ENCODE measurements around the gene ZNF746.
"Not testable (repeated sequence)": the region's sequence is repeated elsewhere in the genome, so short reads cannot be mapped to it uniquely, and the experiment has no call there.

Gene ZNF746
- long read RNA-seq, donor 1, partial matches to known transcripts, result 6 of 10 reads
- long read RNA-seq, donor 1, other reads (novel, unspliced or antisense), result 0 of 10 reads
- long read RNA-seq, donor 2, result 0 reads
- long read RNA-seq, donor 3, result 0 reads
- long read RNA-seq, donor 4, partial matches to known transcripts, result 0 of 3 reads
- long read RNA-seq, donor 4, other reads (novel, unspliced or antisense), result 0 of 3 reads
- long read RNA-seq, donor 5, partial matches to known transcripts, result 0 of 2 reads
- long read RNA-seq, donor 5, other reads (novel, unspliced or antisense), result 0 of 2 reads
- long read RNA-seq, donor 6, partial matches to known transcripts, result 0 of 1 reads
- long read RNA-seq, donor 6, other reads (novel, unspliced or antisense), result 0 of 1 reads
- long read RNA-seq, donor 7, partial matches to known transcripts, result 0 of 5 reads
- long read RNA-seq, donor 7, other reads (novel, unspliced or antisense), result 0 of 5 reads
- long read RNA-seq, donor 8, partial matches to known transcripts, result 0 of 2 reads
- long read RNA-seq, donor 8, other reads (novel, unspliced or antisense), result 0 of 2 reads

DNA sequence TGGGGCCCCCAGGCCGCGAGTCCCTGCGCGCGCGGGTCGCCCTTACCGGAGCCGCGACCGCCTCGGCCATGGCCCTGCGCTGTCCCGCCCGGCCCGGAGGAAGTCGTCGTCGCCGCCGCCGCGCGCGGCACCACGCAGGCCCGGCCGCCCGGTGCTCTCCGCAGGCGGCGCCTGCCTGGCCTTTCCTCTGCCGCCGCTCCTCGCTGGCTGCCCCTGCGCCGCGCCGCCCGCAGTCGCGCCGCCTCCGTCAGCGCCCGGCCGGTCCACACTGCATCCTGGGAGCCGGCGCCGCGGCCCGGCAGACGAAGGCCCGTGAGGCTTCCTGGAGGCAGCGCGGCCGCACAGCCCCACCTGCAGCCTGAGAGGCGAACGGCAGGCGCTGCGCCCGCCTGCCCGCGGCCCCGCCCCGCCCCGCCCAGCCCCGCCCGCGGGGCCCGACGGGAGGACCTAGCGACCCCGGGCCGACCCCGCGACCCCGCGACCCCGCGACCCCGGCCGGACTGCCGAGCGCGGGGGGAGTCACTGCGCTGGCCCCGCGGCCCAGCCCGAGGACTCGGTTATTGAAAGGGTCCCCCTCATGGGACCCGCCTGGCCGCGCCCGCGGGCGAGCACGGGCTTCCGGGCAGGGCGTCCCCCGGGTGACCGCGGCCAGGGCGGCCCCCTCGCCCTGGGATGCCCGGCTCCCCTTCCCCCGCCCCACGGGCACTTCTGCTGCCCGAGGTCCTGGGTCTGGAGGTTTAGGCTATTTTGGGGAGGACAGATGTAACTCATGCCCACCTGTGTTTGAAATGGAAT lies at the start of gene ZNF746:
Gene ZNF746, minus strand, starts transcription at position 343 of the 795 bp plus-strand sequence. Its CDS starts 273 bp downstream, at position 70.
- DNase-seq, result peak; percentile 60

DNA sequence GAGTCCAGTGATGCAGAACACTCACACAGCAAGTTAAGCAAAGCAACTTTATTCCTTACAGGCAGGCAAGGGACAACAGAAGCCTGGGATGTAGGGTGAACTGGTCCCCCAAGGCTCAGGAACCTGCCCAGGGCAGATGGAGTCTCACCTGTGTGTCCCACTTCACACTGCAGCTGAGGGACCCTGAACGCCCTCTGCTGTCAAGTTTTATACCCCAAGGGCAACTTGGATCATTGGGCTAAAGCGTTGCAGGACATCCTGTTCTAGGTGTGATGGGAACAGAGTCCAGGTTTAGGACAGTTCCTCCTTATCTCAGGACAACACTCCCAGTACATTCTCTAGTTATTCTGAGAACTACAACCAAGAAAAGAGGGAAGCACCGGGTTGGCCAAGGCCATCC lies 49.5 kb upstream of the ZNF746 start:
- no peak for DNase-seq

DNA sequence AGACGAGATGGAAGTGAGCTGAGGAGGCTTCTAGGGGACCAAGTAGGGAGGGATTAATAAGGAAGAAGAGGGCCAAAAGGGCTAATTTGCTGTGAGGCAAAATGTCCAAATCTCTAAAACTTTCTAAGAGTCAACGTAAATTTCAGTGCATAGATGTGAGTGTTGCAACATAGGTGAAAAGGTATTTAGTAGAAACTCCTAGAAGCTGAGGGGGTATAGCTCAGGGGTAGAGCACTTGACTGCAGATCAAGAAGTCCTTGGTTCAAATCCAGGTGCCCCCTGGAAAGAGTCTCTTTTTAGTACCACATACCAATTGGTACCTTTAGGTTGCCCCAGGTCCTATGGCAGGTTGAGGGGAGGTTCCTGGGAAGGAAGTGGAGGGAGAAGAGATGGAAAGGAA lies 48.7 kb upstream of the ZNF746 start:
- DNase-seq, result no peak

DNA sequence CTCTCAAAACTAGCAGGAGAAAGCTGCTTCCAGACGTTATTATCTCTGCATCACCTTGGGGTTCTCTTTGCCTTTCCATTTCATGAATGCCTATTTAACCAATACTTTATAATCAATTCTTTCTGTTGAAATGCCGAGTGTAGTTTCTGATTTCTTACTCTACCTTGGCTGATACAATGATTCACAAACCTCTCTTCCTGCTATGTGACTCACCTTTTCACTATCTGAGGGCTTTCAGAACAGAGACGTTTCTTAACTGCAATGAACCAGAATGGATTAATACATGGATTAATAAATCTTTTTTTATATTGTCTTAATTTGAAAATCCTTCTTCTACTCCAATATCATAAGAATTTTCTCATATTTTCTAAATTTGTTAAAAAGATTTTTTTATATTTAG lies 46.4 kb upstream of the ZNF746 start:
- no peak for DNase-seq

DNA sequence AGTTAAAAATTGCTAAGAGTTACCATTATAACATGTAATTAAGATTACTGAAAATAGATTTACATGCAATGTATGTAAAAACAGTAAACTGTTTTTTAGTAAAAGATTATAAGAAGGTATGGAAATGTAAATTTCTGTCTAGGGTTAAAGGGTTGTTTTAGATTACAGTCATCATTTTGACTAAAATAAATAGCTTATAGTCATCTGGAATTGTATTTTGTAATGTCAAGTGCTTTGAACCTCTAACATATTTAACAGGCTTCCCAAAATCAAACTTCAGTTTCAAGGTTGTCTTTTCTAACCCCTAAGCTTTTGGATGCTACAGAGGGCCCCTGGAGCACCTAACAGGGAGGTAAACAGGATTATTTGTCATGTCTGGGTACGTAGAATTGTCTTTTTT lies 35.0 kb upstream of the ZNF746 start:
- no peak for DNase-seq

DNA sequence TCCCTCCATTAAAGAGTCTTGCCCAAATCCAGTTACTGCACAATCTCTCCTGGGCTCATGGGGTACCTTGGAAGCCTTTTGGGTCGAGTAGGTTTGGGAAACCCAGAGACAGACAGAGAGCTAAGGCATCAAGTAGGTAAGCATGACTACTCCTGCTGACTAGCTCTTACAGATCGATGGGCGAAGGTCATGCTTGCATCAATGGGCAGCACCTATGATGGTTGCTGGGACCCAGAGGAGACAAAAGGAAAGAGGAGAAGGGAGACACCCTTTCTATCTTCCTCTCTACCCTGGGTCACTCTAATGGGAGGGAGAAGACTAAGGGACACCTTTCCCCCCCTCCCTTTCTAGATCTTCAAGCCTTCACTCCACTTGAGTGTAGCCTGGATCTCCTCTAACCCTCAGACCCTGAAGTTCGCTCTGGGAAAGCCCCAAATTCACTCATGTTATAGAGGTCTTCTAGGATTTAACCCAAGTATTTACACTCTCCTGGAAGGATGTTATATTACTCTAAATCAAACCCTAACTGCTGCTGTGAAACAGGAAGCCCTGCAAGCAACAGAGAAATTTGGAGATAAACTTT lies 31.6 kb upstream of the ZNF746 start:
- no peak for DNase-seq

DNA sequence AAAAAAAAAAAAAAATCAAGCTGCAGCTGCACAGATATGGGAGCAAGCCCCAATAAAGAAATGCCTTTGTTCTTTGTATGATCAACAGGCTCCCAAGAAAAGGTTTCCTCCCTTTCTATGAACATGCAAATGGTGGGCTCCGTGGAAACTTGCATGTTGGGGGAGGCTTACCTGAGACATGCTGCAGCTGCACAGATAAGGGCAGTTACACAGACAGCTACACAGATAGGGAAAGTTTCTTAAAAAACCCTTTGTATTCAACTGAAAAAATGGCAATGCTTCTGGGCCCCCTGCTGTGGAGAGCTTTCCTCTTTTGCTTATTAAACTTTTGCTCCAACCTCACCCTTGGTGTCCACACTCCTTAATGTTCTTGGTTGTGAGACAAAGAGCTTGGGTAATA lies 29.8 kb upstream of the ZNF746 start:
- no peak for DNase-seq

DNA sequence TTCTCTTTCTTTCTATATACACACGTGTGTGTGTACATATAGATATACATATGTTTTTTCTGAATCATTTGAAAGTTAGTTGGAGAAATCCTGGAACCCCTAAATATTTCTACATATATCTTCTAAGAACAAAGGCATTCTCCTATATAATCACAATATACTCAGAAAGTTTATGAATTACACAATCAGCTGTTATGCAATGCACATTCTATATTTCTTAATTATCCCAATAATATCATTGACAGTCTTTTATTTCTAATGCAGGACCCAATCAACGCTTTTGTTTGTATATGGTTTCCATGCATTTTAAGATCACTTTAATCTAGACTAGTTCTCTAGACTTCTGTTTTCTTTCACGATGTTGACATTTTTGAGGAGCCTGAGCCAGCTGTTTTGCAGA lies 27.7 kb upstream of the ZNF746 start:
- no peak for DNase-seq

DNA sequence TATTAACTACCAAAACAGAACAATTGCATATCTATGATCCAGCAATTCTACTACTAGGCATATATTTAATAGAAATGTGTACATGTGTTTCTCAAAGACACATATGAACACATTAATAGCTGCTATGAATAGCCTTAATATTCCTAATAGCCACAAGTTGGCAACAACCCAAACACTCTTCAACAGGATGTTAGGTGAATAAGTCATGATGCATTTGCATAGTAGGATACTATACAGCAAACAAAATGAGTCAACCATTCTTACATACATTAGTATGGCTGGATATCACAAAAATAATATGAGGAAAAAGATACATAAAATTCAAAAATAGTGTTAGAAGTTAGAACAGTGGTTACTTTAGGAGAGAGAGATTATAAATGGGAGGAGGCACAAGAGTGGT lies 26.8 kb upstream of the ZNF746 start:
- no peak for DNase-seq

DNA sequence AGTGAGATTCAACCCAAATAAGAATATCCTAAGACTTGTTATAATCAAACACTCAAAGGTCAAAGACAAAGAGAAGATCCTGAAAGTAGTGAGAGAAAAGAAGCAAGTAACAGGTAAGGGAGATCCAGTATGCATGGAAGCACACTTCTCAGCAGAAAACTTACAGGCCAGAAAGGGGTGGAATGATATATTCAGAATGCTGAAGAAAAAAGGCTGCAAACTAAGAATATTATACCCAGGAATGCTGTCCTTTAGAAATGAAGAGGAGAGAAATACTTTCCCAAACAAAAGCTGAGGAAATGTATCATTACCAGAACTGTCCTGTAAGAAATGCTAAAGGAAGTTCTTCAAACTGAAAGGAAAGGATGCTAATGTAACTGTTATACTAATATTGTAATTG lies 12.6 kb upstream of the ZNF746 start:
- DNase-seq, result no peak

DNA sequence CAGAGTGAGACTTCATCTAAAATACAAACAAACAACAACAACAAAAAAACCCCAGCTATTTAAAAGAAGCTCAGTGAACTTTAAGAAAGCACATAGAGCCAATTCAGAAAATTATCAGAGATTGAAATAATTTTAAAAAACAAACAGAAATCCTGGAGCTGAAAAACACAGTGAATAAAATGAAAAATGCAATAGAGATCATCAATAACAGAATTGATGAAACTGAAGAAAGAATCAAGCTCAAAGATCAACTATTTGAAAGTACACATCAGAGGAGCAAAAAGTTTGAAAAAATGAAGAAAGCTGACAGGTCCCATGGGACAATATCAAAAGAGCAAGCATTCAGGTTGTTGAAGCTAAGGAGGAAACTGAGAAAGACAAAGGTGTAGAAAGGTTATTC lies 12.2 kb upstream of the ZNF746 start:
- no peak for DNase-seq

DNA sequence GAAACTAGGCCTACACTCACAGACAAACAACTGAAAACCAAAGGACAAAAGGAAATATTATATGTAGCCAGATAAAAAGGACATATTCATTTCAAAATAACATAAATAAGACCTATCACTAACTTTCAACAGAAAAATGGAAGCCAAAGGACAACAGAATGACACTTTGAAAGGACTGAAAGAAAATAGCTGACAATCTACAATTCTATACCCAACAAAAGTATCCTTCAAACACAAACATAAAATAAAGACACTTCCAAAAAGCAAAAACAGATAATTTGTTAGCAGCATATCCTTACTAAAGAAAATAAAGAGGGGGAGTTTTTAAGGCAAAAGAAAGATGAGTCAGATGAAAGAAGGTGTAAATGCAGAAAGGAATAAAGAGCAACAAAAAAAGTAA lies 7.9 kb upstream of the ZNF746 start:
- no peak for DNase-seq

DNA sequence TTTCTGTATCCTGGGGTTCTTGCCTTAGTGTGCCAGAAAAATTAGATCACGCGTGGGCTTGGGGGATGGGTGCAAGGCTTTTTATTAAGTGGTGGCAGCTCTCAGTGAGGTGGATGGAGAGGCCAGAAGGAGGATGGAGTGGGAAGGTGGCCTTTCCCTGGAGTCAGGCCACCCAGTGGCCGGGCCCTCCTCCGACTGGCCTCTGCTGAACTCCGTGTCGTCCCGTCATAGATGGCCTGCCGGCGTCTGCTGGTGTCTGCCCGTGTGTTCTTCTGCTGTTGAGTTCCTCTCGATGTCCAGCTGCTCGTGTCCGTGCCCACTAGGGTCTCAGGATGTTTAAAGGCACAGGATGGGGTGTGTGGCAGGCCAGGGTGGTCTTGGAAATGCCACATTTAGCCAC lies 4.0 kb upstream of the ZNF746 start:
- no peak for DNase-seq

DNA sequence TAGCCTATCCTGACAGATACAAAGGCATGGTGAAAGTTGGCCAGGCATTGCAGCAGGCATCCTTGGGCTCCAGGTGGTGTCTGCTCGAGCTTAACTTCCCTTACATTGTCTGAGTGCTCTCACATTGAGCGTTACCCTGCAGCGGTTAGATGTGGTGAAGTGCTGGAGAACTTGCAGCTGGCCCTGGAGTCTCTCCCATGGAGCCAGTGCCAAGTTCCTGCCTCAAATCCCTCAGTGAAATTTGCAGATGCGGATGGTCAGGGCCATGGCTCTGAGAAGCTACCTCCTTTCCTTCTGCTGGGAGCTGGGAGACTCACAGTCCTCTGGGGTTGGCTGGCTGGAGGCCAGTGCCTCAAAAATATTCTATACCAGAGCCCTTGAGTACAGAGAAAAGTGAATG lies 3.3 kb upstream of the ZNF746 start:
- no peak for DNase-seq

DNA sequence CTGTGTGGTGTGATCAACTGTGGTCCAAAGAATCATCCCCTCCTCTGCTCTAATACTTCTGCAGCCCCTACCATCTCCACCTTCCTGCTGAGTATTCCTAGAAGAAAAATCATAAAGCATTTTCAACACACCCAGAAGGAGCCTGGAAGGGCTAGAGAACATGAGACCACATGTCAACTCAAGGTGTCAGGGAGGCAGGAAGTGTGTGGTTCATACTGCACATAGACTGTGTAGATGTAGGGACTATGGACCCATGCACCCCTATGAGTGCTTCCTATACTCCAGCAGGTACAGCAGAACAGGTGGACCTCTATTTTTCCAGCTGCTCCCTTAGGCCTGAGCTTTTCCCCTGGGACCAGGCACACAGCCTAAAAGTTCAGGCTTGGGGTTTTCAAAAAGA lies 2.6 kb upstream of the ZNF746 start:
- no peak for DNase-seq

DNA sequence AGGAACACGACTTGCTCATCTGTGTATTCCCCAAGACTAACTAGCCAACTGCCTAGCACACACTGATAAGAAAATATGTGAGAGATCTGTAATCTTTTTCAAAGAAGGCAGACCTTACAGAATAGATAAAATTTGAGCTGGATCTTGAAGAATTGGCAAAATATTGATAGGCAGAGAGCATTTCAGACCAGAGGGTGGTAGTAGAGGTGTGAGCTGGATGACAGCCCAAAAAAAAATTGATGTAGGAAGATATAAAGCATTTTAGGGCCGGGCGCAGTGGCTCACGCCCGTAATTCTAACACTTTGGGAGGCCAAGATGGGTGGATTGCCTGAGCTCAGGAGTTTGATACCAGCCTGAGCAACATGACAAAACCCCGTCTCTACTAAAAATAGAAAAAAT lies 1.2 kb upstream of the ZNF746 start:
- DNase-seq, result no peak

DNA sequence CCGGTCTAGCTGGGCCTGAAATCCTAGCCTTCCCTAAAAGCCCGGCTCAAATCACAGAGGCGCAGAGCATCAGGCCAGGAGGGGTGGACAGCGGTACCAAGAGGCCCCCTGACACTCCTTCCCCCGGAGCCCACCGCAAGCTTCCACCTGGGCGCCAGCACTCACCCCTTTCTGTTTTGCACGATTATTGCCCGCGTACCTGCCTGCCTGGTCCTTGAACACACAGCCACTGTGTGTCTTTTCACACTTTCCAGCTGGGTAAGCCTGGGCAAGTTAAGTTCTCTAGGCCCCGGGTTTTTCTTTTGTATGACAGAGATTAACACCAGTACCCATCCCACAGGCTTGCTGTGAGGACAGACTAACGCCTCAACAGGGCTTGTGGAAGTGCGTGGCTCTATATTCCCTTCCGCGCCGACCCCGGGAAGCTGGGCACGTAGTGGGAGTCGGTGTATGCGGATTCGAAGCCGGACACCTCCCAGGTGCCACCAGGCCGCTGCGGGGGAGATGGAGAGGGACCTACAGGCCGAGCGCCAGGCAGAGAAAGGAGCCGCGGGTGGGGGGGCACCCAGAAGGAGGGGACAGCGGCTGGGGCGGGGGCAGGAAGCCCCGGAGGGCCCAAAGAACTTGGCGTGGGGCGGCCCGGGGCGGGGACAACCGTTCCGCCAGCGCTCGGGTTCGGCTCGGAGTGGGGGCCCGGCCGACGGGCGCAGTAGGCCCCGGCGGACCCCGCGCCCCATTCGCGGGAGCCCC lies 792 bp downstream of the ZNF746 start:
- DNase-seq, result peak; percentile 70

DNA sequence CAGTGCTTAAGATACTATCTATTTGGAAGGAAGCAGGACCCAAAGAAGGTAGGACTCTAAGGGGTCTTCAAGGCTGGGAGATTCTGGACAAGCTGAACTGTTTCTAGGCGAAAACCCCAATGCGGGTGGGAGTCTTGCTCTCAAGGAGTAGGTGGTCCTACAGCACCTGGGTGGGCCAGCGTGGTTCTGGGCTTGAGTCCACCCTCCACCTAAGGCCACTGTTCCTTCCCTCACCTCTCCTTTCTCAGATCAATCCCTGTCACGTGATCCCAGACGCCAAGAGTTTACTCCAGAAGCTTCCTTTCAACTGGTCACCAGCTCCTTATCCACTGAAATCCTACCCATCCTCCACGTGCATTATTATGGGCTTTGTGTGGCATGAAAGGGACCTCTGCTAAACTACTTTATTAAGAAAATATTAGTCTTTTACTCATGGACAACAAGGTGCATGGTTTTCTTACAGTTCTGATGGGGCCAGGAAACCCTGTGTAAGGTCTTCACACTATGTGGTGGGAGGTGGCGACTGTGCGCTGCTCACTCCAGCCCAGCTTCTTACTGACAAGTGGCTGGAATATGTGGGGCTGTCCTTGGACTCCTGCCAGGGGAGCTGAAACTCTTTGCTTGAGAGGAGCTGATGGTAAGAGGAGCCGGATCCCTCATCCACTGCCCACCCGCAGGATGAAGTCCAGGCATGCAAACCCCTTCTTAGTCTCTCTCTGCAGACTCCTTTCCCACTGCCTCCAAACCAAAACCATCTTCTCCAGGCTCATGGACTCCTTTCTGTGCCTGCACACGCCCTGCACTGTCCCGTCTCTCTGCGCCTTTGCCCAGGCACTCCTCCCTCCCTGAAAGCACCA lies 1.6 kb downstream of the ZNF746 start:
- peak; percentile 66 for DNase-seq

DNA sequence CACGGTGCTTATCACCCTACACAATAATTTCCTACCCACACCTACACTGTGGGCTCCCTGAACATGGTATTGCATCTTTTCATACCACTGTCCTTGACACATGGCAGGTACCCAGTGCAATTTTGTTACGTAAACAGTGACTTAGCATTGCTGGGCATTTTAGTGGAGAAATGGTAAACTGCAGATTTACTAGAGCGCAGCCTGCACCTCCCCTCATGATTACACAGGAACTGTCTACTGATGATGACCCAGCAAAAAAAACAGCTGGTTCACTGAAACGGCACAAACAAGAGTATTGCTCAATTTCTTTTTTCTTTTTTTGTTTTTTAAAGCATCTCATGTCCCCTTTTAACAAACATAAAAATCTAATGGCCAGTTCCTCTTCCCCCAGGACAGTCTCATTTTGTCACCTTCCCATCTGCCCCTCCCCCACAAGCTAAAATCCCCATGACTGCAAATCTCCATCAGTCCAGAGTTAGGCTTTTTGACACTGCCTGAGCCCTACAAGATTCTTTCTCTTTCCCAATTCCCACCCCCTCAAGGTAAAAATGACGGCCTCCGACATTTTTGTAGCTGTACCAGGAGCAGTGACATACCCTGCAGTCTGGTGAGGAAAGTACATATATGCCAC lies 2.8 kb downstream of the ZNF746 start:
- no peak for DNase-seq

DNA sequence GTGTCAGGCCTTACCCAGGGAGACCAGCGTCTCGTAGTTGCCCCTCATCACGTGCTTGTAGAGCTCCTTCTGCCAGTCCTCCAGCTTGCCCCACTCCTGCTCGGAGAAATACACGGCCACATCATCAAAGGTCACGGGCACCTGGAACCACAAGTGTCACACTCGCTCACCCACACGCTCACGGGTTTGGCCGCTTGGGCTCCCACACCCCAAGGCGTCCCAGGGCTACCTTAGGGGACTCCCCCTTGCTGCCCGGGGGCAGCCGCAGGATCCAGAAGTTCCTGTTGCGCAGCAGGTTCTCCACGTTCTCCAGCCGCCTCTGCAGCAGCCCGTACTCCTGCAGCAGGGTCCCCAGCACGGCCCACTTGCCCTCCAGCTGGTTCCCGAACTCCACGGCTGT lies 3.6 kb downstream of the ZNF746 start:
- not testable (repeated sequence) for DNase-seq

DNA sequence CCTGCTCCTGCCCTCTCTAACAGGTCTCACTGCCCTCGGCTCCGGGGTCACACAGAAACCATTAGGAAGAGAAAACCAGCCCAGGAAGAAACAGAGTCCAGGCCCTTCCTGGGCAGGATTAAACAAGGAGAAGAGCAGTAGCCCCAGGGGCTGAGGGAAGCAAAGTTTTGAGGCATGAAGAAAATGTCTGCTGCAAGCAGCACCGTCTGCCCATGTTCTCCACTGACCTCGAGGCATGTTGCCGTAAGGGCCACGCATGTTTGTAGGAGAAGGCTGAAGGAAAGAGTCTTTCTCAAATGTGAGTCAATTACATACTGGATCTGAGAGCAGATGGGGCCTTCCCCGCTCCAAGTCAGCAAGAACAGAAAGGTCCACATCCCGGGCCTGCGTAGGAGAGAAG lies 4.2 kb downstream of the ZNF746 start:
- no peak for DNase-seq

Measured in right kidney (tissue), 9 donors.